Peyer's patch (tissue), 4 donors: ENCODE measurements around the gene CACNA2D3. TPM values are rescaled to one million over a fixed set of nuclear protein-coding genes. Genes with fewer than 3 reads are reported as not detected.

Source experiments
- DNase-seq, 3 donors: peaks; one replicate each; pipeline ENCODE4 v3.0.0-alpha.2; 2017 to 2019
- H3K27ac ChIP-seq, 4 donors: fragments of 200-600 bp; sonication (generic); one replicate each; pipeline ENCODE4 v1.5.1; 2016 to 2019
- H3K27me3 ChIP-seq, 2 donors: fragments of 200-600 bp; sonication (generic); one replicate each; pipeline ENCODE4 v1.5.1; 2019
- H3K36me3 ChIP-seq, 3 donors: fragments of 200-600 bp; sonication (generic); one replicate each; pipeline ENCODE4 v1.5.1; 2016 to 2019
- H3K4me1 ChIP-seq, 4 donors: fragments of 200-600 bp; sonication (generic); one replicate each; pipeline ENCODE4 v1.5.1; 2016 to 2019
- H3K4me3 ChIP-seq, 4 donors: fragments of 200-600 bp; sonication (generic); 1 replicate in 3 of 4; 2 replicates in 1 of 4; pipeline ENCODE4 v1.5.1; 2016 to 2019; ENCODE audit warnings: mild to moderate bottlenecking in 1 of 4
- H3K9me3 ChIP-seq, 4 donors: fragments of 200-600 bp; sonication (generic); one replicate each; pipeline ENCODE4 v1.5.1; 2016 to 2019; ENCODE audit warnings: mild to moderate bottlenecking in 1 of 4
- POLR2A ChIP-seq, 2 donors: fragments of 450-650 bp; IDR thresholded peaks; one replicate each; pipeline ENCODE4 v1.5.1; 2017; ENCODE audit warnings: antibody characterized with exemption in 2 of 2, mild to moderate bottlenecking in 2 of 2, moderate library complexity in 2 of 2
- total RNA-seq, 4 donors: library from RNA; depleted of rRNA; stranded (reverse); fragments of >200 nt; gene quantifications; one replicate each; pipeline ENCODE4 v1.1.0, GENCODE V29; 2016
- TF ChIP-seq, protein P1 (sequence below), 6 experiments: fragments of 450-650 bp in 4 of 6; fragments of 200-600 bp in 2 of 6; sonication (generic) in 1 of 6; IDR thresholded peaks; one replicate each; pipeline ENCODE4 v1.5.1; 2017 to 2019; ENCODE audit warnings: antibody characterized with exemption in 6 of 6, mild to moderate bottlenecking in 3 of 6, moderate library complexity in 1 of 6

Gene CACNA2D3
- total RNA-seq, 4 donors from 2014 or later: 0.27 to 5.0 TPM; not detected in 2

DNA sequence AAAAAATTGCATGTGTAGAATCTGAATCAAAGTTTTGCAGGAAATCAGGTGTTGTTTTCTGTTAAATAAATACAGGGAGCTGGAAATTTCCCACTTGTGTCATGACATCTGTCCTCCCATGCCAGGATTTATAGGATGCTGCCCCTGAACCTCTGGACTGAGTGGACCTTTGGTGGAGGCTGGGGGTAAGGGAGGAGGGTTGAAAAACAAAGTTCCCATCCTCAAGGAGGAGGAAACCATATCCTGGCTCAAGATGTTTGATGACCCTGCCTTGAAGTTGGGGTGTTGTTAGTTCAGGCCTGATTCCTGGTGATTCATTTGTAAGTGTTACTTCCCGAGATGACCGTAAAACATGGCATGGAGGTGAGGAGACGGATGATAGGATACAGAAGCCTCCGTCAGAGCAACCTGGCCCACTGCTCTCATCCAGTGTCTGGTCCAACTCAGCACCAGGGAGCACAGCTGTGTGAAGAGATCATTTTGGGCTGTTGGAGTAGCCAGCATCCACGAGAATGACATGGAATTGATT is 223.6 kb downstream of the CACNA2D3 start:
- H3K27me3 ChIP-seq: no peaks in the 10 kb centered on the region
- no peak for DNase-seq
- TF ChIP-seq, protein P1, sequence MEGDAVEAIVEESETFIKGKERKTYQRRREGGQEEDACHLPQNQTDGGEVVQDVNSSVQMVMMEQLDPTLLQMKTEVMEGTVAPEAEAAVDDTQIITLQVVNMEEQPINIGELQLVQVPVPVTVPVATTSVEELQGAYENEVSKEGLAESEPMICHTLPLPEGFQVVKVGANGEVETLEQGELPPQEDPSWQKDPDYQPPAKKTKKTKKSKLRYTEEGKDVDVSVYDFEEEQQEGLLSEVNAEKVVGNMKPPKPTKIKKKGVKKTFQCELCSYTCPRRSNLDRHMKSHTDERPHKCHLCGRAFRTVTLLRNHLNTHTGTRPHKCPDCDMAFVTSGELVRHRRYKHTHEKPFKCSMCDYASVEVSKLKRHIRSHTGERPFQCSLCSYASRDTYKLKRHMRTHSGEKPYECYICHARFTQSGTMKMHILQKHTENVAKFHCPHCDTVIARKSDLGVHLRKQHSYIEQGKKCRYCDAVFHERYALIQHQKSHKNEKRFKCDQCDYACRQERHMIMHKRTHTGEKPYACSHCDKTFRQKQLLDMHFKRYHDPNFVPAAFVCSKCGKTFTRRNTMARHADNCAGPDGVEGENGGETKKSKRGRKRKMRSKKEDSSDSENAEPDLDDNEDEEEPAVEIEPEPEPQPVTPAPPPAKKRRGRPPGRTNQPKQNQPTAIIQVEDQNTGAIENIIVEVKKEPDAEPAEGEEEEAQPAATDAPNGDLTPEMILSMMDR (IDR thresholded peaks at IDR 0.05): no peak
- TF ChIP-seq POLR2A (IDR thresholded peaks at IDR 0.05): no peak
- no peaks in the 10 kb centered on the region for H3K9me3 ChIP-seq
- no peak overlapping the region for H3K27ac ChIP-seq
- H3K4me3 ChIP-seq: no peak overlapping the region
- H3K36me3 ChIP-seq: no peaks in the 10 kb centered on the region
- no peaks in the 10 kb centered on the region for H3K4me1 ChIP-seq

DNA sequence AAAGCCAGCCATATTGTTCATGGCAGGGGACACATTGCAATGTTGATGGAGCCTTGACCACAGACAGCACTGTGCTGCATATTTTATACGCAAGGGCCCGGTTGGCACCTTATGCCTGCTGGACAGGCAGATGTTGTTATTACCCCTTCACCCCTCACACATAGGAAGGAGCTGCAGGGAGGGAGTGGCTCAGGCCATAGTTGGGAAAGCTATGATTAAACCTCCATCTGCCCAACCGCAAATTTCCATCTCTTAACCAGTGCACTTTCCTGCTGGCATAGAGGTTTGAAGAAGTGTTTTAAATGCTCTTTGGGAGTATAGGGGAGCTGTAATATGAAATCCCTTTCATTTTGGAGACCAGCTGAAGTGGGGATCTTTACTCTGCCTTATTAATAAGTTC is 224.7 kb downstream of the CACNA2D3 start:
- Histone ChIP-seq H3K4me1 (no peaks in the 10 kb centered on the region), H3K27me3 (no peaks in the 10 kb centered on the region), H3K4me3 (no peak overlapping the region), H3K9me3 (no peaks in the 10 kb centered on the region), H3K27ac (no peak overlapping the region), H3K36me3 (no peaks in the 10 kb centered on the region)
- DNase-seq: no peak
- no peak for TF ChIP-seq POLR2A (IDR thresholded peaks at IDR 0.05)
- TF ChIP-seq, protein P1 (IDR thresholded peaks at IDR 0.05): no peak

DNA sequence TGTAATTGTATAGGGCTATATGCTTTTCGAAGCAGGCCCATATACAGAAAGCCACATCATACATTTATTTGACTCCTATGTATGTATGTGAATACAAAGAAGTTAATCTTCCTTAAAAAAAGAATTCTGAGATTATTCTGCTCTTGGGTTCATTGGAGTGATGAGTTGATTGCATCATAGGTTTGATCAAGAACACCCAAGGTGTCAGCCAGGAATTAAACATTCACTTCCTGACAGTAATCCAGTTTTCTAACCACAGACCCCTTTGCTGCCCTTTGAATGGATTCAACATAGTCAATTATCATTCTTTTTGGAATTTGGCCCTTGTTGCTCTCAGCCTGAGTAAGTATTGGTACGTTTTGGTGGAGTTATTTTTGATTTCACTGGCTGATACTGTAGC is 225.6 kb downstream of the CACNA2D3 start:
- Histone ChIP-seq H3K27ac (no peak overlapping the region), H3K4me1 (no peaks in the 10 kb centered on the region), H3K27me3 (no peaks in the 10 kb centered on the region), H3K4me3 (no peak overlapping the region), H3K36me3 (no peaks in the 10 kb centered on the region), H3K9me3 (no peaks in the 10 kb centered on the region)
- TF ChIP-seq POLR2A (IDR thresholded peaks at IDR 0.05): no peak
- TF ChIP-seq, protein P1 (IDR thresholded peaks at IDR 0.05): no peak
- DNase-seq: no peak

DNA sequence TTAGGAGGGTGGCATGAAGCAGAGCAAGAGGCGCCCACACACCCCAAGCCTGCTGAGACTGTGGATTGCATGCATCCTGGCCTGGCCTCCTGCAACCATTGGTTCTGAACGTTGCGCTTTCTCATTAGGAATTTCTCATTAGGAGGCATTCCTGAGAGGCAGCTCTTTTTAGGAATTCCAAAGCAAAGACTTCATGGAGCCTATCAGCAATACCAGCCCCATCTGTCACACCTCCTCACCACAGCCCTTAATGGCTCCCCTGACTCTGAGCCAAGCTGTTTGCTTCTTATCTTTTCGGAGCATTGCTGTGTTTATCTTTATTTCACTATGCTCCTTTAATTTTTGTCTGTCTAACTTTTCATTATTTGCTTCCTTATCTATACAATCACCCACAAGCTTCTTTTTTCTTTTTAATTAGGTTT is 226.9 kb downstream of the CACNA2D3 start:
- H3K27ac ChIP-seq: no peak overlapping the region
- no peak for TF ChIP-seq POLR2A (IDR thresholded peaks at IDR 0.05)
- TF ChIP-seq, protein P1 (IDR thresholded peaks at IDR 0.05): no peak
- DNase-seq: no peak
- no peaks in the 10 kb centered on the region for H3K4me1 ChIP-seq
- H3K36me3 ChIP-seq: no peaks in the 10 kb centered on the region
- H3K4me3 ChIP-seq: no peak overlapping the region
- H3K9me3 ChIP-seq: no peaks in the 10 kb centered on the region
- no peaks in the 10 kb centered on the region for H3K27me3 ChIP-seq

DNA sequence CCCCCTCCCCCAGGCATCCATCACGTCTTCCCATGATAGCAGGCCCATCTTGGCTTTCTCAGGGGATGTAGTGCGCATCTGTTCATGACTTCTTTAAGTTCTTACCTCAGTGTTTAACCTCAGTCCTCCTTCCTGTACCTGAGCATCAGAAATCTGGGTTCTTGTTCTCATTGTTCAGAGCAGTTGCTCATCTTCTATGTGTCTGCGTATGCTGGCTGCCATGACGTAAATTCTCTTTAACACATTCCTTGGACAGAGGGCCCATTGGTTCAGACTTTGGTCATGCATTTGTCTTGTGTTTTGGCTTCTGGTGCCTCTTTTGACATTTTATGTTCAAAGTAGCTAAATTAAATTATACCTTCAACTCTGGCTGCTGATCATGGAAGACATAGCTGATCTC is 227.3 kb downstream of the CACNA2D3 start:
- DNase-seq: no peak
- H3K9me3 ChIP-seq: no peaks in the 10 kb centered on the region
- H3K4me3 ChIP-seq: no peak overlapping the region
- TF ChIP-seq POLR2A (IDR thresholded peaks at IDR 0.05): no peak
- TF ChIP-seq, protein P1 (IDR thresholded peaks at IDR 0.05): no peak
- no peaks in the 10 kb centered on the region for H3K27me3 ChIP-seq
- no peaks in the 10 kb centered on the region for H3K36me3 ChIP-seq
- H3K4me1 ChIP-seq: no peaks in the 10 kb centered on the region
- H3K27ac ChIP-seq: no peak overlapping the region

DNA sequence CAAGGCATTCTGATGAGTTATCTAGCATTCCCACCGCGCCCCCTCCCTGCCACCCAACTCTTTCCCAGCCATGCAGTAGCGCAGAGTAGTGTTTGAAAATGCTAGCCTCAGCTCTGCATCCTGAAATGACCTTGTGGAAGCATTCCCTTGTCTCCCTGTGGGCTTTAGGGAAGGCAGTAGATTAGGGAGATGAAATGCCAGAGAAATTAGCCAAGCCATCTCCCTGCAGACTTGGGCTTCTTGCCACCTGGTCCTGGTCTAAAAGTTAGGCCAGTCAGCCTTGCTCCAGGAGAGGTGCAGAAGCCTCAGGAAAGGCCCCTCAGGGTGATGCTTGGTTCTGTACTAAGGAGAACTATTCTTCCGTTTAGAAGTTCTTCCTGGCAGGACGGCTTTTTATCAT is 231.2 kb downstream of the CACNA2D3 start:
- TF ChIP-seq, protein P1 (IDR thresholded peaks at IDR 0.05): no peak
- TF ChIP-seq POLR2A (IDR thresholded peaks at IDR 0.05): no peak
- Histone ChIP-seq H3K27me3 (no peaks in the 10 kb centered on the region), H3K9me3 (no peaks in the 10 kb centered on the region), H3K36me3 (no peaks in the 10 kb centered on the region), H3K27ac (no peak overlapping the region), H3K4me1 (no peaks in the 10 kb centered on the region), H3K4me3 (no peak overlapping the region)
- no peak for DNase-seq
